Mesenteric fat pad (tissue), 1 donor: ENCODE results near the gene SMIM5. TPM values are rescaled to one million over a fixed set of nuclear protein-coding genes. Genes with fewer than 3 reads are reported as not detected.
"Not testable (repeated sequence)": the region's sequence is repeated elsewhere in the genome, so short reads cannot be mapped to it uniquely, and the experiment has no call there.

Source experiments
- DNase-seq: peaks from one replicate; pipeline ENCODE4 v3.0.0-alpha.2; 2020; ENCODE audit warnings: low spot score
- long read RNA-seq: library from polyadenylated mRNA; unstranded; transcript quantifications from one replicate; pipeline ENCODE4 v2.0.0, GENCODE V29; 2020
- total RNA-seq: library from RNA; stranded (reverse); fragmentation: NEBNext Ultra II Directional; extraction: Animal tissue kit (Norgen Biotek cat#: 25700); gene quantifications from one replicate; pipeline ENCODE4 v1.2.1, GENCODE V29; 2021
- donor health status: DM: yes; HTN: yes; CAD: no.

SMIM5 gene
- 0.42 TPM for total RNA-seq
- long read RNA-seq, result 0 reads

DNA sequence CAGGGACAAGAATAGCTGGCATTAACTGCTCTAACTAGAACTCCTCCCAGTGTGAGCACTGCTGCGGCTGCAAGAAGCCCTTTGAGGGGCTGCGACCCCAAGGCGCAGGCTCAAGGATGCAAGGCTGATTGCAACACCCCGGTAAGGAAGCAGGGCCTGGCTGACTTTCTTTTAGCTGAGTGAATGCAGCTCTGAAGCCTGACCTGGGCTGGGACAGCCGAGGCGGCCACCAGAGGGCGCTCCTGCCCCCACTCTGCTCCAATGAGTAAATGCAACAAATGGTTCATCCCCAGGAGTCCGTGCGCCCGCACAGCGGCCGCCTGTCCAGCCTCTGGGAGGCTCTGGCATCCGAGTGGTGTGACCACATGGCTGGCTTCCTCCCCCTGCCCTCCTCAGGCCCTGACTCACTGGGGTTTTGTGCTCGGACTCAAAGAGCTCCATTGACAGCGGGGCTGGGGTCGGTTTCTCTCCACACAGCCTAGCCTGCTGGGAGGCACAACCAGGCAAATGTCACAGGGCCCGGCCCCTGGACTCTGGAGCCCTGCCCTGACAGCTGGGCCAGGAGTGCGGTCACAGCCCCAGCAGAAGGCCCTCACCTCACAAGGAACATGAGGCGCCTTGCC, at the start of gene SMIM5:
Gene SMIM5, plus strand, starts transcription at position 572 of the 623 bp plus-strand sequence. CDS start 6,768 bp downstream, outside the sequence.
- peak; percentile 95 for DNase-seq

GRCh38 chr17:75584849-75585175, 48.4 kb upstream of the SMIM5 start:
- no peak for DNase-seq

- no peak for DNase-seq
Observed at GRCh38 chr17:75587675-75588595, 45.3 kb upstream of the SMIM5 start, which contains the start of gene MYO15B. Gene MYO15B, plus strand, starts transcription at chr17:75587800. Its CDS starts 258 bp downstream, at chr17:75588058.

GRCh38 chr17:75588596-75589011, 44.6 kb upstream of the SMIM5 start:
- DNase-seq, result no peak

- peak; percentile 99 for DNase-seq
Observed at GRCh38 chr17:75589012-75589918, 44.0 kb upstream of the SMIM5 start.

DNA sequence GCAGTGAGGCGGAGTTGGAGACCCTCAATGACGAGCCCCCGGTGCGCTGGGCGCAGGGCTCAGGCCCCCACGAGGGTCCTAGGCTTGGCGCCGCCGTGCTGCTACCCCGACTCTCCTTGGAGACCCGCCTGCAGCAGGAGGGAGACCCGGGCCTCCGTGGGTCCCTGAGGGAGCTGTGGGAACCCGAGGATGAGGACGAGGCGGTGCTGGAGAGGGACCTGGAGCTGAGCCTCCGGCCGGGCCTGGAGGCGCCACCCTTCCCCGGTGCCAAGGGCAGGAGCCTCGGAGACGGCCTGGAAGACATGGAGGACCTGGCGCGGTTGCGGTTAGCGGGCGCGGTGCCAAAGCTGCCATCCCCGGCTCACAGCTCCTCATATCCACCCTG, 43.3 kb upstream of the SMIM5 start:
- no peak for DNase-seq

DNA sequence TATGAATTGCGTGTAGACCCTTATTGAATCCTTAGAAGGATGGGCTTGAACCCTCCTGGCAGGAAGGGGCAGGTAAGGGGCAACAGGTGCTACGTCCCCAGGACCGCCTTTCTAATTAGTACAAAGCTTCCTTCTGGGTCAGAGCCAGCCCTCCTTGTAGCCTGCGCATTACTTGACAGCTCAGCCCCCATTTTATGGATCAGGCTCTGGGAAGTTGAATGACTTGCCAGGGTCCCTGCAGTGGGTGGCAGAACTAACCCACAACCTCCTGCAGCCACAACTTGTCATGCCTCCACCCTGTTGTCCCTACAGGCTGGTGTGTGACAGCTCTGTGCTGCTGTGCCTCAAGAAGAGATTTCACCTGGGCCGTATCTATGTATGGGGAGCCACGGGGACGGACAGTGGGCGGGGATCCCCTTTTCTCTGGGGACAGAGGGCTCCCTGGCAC, 42.9 kb upstream of the SMIM5 start:
- DNase-seq, result no peak

DNA sequence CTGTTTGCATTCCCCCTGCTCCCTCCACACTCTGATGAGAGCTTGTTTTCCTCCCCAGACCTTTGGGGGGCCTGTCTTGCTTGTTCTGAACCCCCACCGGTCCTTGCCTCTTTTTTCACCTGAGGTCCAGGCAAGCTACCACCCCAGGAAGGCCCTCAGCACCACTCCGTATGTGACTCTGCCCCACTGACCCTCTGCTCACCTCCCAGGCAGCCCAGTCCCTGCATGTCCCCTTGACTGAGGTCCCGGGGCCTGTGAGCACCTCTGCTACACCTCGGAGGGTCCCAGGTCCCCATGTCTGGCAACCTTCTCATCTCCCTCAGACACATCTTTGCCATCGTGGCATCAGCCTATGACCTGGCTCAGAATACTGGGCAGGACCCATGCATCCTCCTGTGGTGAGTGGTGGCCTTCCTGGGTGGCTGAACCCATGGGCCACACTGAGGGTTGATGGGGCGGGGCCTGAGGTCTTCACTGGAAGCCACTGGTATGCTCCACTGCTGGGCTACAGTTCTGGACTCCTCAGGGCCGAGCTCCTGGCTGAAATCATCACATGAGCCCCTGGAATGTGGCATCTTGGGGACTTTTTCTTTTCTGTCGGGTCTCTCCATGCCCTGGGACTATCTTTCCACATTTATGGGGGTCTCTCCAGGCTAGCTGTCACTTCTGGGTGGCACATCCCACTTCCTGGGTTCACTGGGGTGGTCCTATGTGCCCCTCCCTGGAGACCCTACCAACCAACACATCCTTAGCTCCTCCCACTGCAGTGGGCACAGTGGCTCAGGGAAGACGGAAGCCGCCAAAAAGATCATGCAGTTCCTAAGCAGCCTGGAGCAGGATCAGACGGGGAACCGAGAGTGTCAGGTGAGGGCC, 42.1 kb upstream of the SMIM5 start:
- DNase-seq, result no peak

DNA sequence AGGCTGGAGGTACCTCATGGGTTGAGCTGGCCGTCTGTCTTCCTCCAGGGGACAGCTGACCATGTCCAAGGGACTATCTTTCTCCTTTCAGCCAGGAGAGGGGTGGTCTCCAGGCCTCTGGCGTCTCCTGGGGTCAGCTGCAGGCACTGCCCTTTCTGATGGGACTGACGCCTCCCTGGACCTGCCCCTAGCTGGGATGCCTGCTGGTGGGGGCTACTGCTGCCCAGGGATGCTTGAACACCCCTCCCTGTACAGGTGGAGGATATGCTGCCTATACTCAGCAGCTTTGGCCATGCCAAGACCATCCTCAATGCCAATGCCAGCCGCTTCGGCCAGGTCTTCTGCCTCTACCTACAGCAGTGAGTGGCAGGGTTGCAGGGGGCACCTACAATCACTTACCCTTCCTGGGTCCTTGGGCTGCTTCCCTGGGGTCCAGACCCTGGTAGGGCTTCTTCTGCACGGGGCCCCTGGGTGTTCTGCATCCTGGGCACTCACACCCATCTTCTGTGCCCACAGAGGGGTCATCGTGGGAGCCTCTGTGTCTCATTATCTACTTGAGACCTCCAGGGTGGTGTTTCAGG, 41.4 kb upstream of the SMIM5 start:
- DNase-seq, result no peak

- no peak for DNase-seq
Observed at GRCh38 chr17:75592348-75593020, 40.8 kb upstream of the SMIM5 start.

DNA sequence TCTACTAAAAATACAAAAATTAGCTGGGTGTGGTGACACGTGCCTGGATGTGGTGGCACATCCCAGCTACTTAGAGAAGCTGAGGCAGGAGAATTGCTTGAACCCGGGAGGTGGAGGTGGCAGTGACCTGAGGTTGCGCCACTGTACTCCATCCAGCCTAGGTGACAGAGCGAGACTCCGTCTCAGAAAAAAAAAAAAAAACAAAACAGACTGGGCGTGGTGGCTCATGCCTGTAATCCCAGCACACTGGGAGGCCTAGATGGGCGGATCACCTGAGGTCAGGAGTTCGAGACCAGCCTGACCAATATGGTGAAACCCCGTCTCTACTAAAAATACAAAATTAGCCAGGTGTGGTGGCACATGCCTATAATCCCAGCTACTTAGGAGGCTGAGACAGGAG, 39.8 kb upstream of the SMIM5 start:
- DNase-seq, result not testable (repeated sequence)

DNA sequence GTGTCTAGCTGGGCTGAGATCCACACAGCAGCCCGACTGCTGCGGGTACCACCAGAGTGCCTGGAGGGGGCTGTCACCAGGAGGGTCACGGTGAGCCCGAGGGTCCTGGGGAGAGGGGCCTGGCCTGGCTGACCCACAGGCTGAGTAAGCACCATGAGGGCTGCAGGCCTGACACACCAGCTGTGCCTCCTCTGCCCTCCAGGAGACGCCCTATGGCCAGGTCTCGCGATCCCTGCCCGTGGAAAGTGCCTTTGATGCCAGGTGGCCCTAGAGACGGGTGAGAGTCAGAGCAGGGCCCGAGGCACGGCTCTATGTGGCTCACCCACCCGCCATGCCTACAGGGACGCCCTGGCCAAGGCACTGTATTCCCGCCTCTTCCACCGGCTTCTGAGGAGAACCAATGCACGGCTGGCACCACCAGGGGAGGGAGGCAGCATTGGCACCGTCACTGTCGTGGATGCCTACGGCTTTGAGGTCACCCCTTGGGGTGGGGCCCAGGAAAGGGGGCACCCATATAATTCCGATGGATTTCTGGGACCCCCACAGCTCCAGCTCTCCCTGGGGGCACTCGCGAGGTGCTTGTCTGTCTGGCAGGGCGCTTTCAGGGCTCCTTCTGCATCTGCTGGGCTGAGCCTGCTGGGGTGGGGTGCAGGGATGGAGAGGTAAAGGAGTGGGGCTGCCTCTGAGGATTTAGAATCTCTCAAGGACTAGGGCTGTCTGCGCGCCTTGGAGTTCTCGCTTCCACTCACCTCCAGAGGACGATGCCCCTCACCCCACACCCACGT, 38.5 kb upstream of the SMIM5 start:
- no peak for DNase-seq

GRCh38 chr17:75595284-75595919, 37.8 kb upstream of the SMIM5 start:
- no peak for DNase-seq

DNA sequence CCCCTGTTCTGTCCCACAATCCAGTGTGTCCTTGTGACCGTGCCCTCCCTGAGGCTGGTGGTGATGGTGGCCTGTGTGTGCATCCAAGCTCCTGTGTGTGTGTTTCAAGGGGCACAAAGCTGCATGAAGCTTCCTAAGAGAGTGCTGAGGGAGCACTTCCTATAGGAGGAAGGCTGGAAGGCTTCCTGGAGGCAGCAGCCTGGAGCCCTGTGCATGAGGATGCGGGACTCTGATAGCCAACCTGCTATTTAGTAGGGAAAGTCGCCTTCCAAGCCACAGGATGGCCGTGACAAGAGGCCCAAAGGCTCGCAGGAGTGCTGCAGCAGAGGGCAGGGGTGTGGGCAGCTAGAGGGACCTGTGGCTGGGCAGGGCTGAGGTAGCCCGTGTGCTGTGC, 37.3 kb upstream of the SMIM5 start:
- no peak for DNase-seq

DNA sequence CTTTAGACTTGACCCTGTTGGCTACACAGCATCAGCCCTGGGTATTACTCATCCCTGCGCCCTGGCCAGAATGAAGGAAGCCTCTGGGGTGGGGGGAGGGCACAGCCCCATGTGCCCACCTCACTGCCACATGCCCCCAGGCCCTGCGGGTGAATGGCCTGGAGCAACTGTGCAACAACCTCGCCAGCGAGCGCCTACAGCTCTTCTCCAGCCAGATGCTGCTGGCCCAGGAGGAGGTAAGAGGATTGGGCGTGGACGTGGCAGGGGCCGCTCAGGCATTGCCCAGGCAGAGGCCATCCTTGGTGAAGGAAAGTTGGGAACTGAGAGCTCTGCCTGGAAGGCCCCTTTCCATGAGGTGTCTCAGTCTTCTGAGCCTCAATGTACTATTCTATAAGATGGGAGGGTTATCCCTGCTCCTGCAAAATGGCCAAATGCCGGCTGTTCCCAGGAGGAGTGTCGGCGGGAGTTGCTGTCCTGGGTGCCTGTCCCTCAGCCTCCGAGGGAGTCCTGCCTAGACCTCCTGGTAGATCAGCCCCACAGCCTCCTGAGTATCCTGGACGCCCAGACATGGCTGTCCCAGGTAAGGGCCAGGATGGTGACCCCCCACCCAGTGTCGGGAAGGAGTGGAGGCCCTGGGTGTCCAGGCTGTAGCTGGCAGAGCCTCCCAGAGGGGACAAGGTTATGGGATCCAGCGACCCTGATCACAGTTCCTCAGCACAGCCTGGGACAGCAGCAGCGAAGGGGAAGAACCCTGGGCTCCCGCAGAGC, 36.7 kb upstream of the SMIM5 start:
- DNase-seq, result no peak

GRCh38 chr17:75601057-75601987, 31.9 kb upstream of the SMIM5 start:
- no peak for DNase-seq
